HT-29 (cell line): ENCODE measurements around the gene RSPH10B. TPM values are rescaled to one million over a fixed set of nuclear protein-coding genes. Genes with fewer than 3 reads are reported as not detected.
A peak's percentile ranks its signal among the peaks of the same experiment; 100 is the strongest.
"Not testable (repeated sequence)": the region's sequence is repeated elsewhere in the genome, so short reads cannot be mapped to it uniquely, and the experiment has no call there.

ENCODE experiments used
- DNase-seq: peaks from one replicate; pipeline ENCODE4 v3.0.0-alpha.2; 2015; ENCODE audit warnings: low spot score
- small RNA-seq: library from RNA; depleted of rRNA; stranded (forward); fragments of <200 nt; gene quantifications from one replicate; pipeline ENCODE3, GENCODE V24; 2014
- total RNA-seq: library from RNA; depleted of rRNA; stranded (reverse); fragments of >200 nt; shearing (Covaris generic); gene quantifications from 2 replicates; pipeline ENCODE4 v1.2.3, GENCODE V29; 2014; rRNA removed

The RSPH10B gene
- total RNA-seq, 1 experiment from 2014 or later: 4.4 TPM

- DNase-seq: not testable (repeated sequence)
Measured at GRCh38 chr7:5926263-5926870, 44.1 kb downstream of the RSPH10B start.

GRCh38 chr7:5924630-5925029 is 45.9 kb downstream of the RSPH10B start:
- DNase-seq: not testable (repeated sequence)

GRCh38 chr7:5924180-5924579 is 46.3 kb downstream of the RSPH10B start:
- not testable (repeated sequence) for DNase-seq

GRCh38 chr7:5916529-5916928 is 54.0 kb downstream of the RSPH10B start:
- DNase-seq: not testable (repeated sequence)

GRCh38 chr7:5908835-5909234 is 61.7 kb downstream of the RSPH10B start:
- not testable (repeated sequence) for DNase-seq

GRCh38 chr7:5904726-5905125 is 65.8 kb downstream of the RSPH10B start:
- DNase-seq: not testable (repeated sequence)

- DNase-seq: not testable (repeated sequence)
Measured at GRCh38 chr7:5903002-5903401, 67.5 kb downstream of the RSPH10B start.

GRCh38 chr7:5898480-5899224 is 71.8 kb downstream of the RSPH10B start, which contains the start of gene CCZ1:
Gene CCZ1, plus strand, starts transcription at chr7:5898733. Its CDS starts 67 bp downstream, at chr7:5898800.
- DNase-seq: peak; percentile 55

- DNase-seq: not testable (repeated sequence)
Measured at GRCh38 chr7:5897369-5897919, 73.0 kb downstream of the RSPH10B start.

GRCh38 chr7:5892498-5892897 is 78.0 kb downstream of the RSPH10B start:
- no peak for DNase-seq

- not testable (repeated sequence) for DNase-seq
Measured at GRCh38 chr7:5890244-5890643, 80.2 kb downstream of the RSPH10B start.

GRCh38 chr7:5888021-5888420 is 82.5 kb downstream of the RSPH10B start:
- not testable (repeated sequence) for DNase-seq

GRCh38 chr7:5884431-5884830 is 86.1 kb downstream of the RSPH10B start:
- DNase-seq: not testable (repeated sequence)

GRCh38 chr7:5880106-5880505 is 90.4 kb downstream of the RSPH10B start:
- not testable (repeated sequence) for DNase-seq

- not testable (repeated sequence) for DNase-seq
Measured at GRCh38 chr7:5879591-5879990, 90.9 kb downstream of the RSPH10B start.

Small RNAs within 50 kb of the gene (small RNA-seq; reads per million reads assigned to genes)
- gene RF00019 (not detected), gene SNORA80D (5.6 reads per million, percentile 84 among the genes with 10 or more reads in this experiment)

Other genes with a start within 250 kb of the RSPH10B start
- 15.9 and 16.0 TPM in 2 replicates for gene RNF216, start 189.0 kb downstream of the RSPH10B start, total RNA-seq
- gene OCM, start 89.9 kb downstream of the RSPH10B start, total RNA-seq: not detected in 2 replicates
- gene CCZ1, start 72.0 kb downstream of the RSPH10B start, total RNA-seq: 50.2 and 55.0 TPM in 2 replicates
- 9.8 and 13.1 TPM in 2 replicates for gene PMS2, start 38.4 kb upstream of the RSPH10B start, total RNA-seq
- gene AIMP2, start 38.6 kb upstream of the RSPH10B start, total RNA-seq: 98.3 and 116 TPM in 2 replicates
- not detected in 2 replicates for gene ANKRD61, start 60.7 kb upstream of the RSPH10B start, total RNA-seq
- gene EIF2AK1, start 88.5 kb upstream of the RSPH10B start, total RNA-seq: 324 and 358 TPM in 2 replicates
- 10.0 and 10.3 TPM in 2 replicates for gene USP42, start 134.3 kb upstream of the RSPH10B start, total RNA-seq